ENCODE measurements around the gene NHERF1.

DNA sequence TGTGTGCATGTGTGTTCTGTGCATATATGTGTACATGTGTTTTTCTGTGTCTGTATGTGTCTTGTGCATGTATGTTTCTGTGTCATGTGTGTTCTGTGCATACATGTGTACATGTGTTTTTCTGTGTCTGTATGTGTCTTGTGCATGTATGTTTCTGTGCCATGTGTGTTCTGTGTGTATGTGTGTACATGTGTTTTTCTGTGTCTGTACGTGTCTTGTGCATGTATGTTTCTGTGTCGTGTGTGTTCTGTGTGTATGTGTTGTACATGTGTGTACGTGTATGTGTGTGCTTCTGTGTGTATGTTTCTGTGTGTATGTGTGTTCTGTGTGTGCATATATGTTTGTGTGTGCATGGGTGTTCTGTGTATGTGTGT lies 19.7 kb upstream of the NHERF1 start:
- TF ChIP-seq, protein P1, sequence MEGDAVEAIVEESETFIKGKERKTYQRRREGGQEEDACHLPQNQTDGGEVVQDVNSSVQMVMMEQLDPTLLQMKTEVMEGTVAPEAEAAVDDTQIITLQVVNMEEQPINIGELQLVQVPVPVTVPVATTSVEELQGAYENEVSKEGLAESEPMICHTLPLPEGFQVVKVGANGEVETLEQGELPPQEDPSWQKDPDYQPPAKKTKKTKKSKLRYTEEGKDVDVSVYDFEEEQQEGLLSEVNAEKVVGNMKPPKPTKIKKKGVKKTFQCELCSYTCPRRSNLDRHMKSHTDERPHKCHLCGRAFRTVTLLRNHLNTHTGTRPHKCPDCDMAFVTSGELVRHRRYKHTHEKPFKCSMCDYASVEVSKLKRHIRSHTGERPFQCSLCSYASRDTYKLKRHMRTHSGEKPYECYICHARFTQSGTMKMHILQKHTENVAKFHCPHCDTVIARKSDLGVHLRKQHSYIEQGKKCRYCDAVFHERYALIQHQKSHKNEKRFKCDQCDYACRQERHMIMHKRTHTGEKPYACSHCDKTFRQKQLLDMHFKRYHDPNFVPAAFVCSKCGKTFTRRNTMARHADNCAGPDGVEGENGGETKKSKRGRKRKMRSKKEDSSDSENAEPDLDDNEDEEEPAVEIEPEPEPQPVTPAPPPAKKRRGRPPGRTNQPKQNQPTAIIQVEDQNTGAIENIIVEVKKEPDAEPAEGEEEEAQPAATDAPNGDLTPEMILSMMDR (IDR thresholded peaks at IDR 0.05; ENCODE audit: insufficient read depth, low read length, poor library complexity, severe bottlenecking), result no peak
- TF ChIP-seq EZH2phosphoT487 (conservative IDR thresholded peaks at IDR 0.05; ENCODE audit: low read length), result no peak
